ENCODE data around the gene OGFOD2.

DNA sequence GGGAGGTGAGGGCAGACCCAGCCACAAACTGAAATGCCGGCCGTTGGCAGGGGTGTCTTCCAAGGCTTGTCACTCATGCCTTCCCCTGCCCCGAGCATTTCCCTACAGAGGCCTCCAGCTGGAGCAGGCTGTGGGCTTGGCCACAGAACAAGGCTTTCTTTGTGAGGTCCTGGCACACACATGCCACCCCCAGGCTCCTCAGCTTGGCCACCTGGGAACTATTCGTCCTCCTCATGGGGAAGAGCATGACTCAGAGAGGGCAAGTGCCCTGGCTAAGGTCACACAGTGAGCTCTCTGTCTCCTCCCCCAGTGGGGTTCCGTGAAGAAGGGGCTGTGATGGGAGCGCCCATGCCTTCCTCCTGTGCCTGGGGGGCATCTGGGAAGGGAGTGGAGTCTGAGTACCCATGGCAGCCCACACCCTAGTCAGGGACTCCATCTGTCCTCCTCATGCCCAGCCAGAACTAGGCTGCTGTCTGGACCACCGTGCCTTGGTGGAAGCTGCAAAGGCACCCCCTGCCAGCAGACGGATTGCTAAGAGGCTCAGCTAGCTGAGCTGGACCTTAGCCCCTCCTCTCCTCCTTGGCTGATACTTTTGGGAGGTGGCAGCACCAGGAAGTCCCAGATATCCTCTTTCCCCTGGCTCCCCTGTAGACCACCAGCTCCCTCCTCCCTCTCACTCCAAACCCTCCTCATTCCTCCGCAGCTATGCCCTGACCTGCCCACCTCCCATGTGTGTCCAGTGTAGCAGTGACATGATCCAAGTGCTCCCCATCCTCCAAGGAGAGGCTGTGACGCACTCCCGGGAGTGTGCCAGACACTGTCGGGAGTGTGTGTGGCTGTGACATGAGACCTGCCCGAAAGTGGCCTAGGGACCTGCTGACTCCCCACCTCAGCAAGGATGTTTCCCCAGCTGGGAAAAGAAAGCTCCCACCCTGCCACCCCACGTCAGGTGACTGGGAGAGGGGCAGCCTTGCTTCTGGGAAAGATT lies 30.1 kb upstream of the OGFOD2 start:
- TF ChIP-seq, protein P1, sequence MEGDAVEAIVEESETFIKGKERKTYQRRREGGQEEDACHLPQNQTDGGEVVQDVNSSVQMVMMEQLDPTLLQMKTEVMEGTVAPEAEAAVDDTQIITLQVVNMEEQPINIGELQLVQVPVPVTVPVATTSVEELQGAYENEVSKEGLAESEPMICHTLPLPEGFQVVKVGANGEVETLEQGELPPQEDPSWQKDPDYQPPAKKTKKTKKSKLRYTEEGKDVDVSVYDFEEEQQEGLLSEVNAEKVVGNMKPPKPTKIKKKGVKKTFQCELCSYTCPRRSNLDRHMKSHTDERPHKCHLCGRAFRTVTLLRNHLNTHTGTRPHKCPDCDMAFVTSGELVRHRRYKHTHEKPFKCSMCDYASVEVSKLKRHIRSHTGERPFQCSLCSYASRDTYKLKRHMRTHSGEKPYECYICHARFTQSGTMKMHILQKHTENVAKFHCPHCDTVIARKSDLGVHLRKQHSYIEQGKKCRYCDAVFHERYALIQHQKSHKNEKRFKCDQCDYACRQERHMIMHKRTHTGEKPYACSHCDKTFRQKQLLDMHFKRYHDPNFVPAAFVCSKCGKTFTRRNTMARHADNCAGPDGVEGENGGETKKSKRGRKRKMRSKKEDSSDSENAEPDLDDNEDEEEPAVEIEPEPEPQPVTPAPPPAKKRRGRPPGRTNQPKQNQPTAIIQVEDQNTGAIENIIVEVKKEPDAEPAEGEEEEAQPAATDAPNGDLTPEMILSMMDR (conservative IDR thresholded peaks at IDR 0.05; ENCODE audit: low read length), result no peak
- TF ChIP-seq EZH2phosphoT487 (IDR thresholded peaks at IDR 0.05; ENCODE audit: borderline replicate concordance, low read depth, low read length), result no peak
